Natural killer cell (primary cell): Measurements from ENCODE around the gene CABLES2. TPM values are rescaled to one million over a fixed set of nuclear protein-coding genes. Genes with fewer than 3 reads are reported as not detected.

Experiments used
- ATAC-seq, 3 donors: fragments of 150-1000 bp in 2 of 3; fragments of 200-7000 bp in 1 of 3; cut with Tn5 transposase; 1 replicate in 1 of 3; 2 replicates in 2 of 3; pipeline ENCODE4 v1.10.0; 2021; ENCODE audit warnings: mild to moderate bottlenecking in 2 of 3, moderate library complexity in 2 of 3
- DNase-seq, 2 donors: peaks; one replicate each; pipeline versions ENCODE4 v3.0.0 to v3.0.0-alpha.2; 2013 to 2021; ENCODE audit warnings: mixed read lengths in 1 of 2
- H3K27ac ChIP-seq: one replicate; pipeline ENCODE4 v1.5.1; 2013; ENCODE audit warnings: mild to moderate bottlenecking, low read length
- H3K27me3 ChIP-seq: one replicate; pipeline ENCODE4 v1.6.1; 2013; ENCODE audit warnings: low read length; ENCODE audit not compliant: control insufficient read depth, insufficient read depth
- H3K36me3 ChIP-seq: one replicate; pipeline ENCODE4 v1.6.1; 2013; ENCODE audit warnings: low read length; ENCODE audit not compliant: control insufficient read depth, insufficient read depth
- H3K4me1 ChIP-seq: one replicate; pipeline ENCODE4 v1.6.1; 2013; ENCODE audit warnings: low read length; ENCODE audit not compliant: control insufficient read depth, insufficient read depth
- H3K4me3 ChIP-seq: one replicate; pipeline ENCODE4 v1.5.1; 2013; ENCODE audit warnings: low read length
- H3K9me3 ChIP-seq: one replicate; pipeline ENCODE4 v1.6.1; 2013; ENCODE audit warnings: low read length; ENCODE audit not compliant: control insufficient read depth, insufficient read depth
- H3K27ac Mint-ChIP-seq, 2 donors: one replicate each; pipeline ENCODE4 v1.8.0; 2022; ENCODE audit warnings: mild to moderate bottlenecking in 2 of 2, mixed read lengths in 2 of 2, moderate library complexity in 1 of 2
- H3K27me3 Mint-ChIP-seq, 2 donors: one replicate each; pipeline ENCODE4 v1.8.0; 2022; ENCODE audit warnings: low read depth in 2 of 2, mixed read lengths in 2 of 2
- H3K36me3 Mint-ChIP-seq: one replicate; pipeline ENCODE4 v1.8.0; 2022; ENCODE audit warnings: mixed read lengths
- H3K4me1 Mint-ChIP-seq, 2 donors: one replicate each; pipeline ENCODE4 v1.8.0; 2022; ENCODE audit warnings: mixed read lengths in 2 of 2
- H3K4me3 Mint-ChIP-seq: one replicate; pipeline ENCODE4 v1.8.0; 2022; ENCODE audit warnings: mild to moderate bottlenecking, moderate library complexity, mixed read lengths
- H3K9me3 Mint-ChIP-seq, 2 donors: one replicate each; pipeline ENCODE4 v1.8.0; 2022; ENCODE audit warnings: mixed read lengths in 2 of 2
- WGBS: methylation state at CpG from one replicate; pipeline ENCODE4 v1.1.7; 2013; ENCODE audit warnings: missing lambda C conversion rate; ENCODE audit not compliant: insufficient coverage; 5-methylcytosine and 5-hydroxymethylcytosine counted together
- intact Hi-C: fragments of 100-400 bp; cut with micrococcal nuclease; formaldehyde crosslinking; loops from one replicate; pipeline ENCODE4 v1.14.2; 2022
- total RNA-seq, 4 donors: library from RNA; stranded (reverse); fragments of 120-200 nt in 1 of 4; gene quantifications; one replicate each; pipeline versions ENCODE4 v1.2.3 to v1.2.4, GENCODE V29; 2013 to 2022
- TF ChIP-seq, protein P1 (sequence below): fragments of 200-600 bp; IDR thresholded peaks from one replicate; pipeline ENCODE4 v1.8.0; 2022; ENCODE audit warnings: antibody characterized with exemption

CABLES2 gene
- total RNA-seq, 3 donors from 2014 or later (not counting 1 experiment from before 2014, with no cell fraction given) = 8.0 to 9.3 (median 8.4) TPM

DNA sequence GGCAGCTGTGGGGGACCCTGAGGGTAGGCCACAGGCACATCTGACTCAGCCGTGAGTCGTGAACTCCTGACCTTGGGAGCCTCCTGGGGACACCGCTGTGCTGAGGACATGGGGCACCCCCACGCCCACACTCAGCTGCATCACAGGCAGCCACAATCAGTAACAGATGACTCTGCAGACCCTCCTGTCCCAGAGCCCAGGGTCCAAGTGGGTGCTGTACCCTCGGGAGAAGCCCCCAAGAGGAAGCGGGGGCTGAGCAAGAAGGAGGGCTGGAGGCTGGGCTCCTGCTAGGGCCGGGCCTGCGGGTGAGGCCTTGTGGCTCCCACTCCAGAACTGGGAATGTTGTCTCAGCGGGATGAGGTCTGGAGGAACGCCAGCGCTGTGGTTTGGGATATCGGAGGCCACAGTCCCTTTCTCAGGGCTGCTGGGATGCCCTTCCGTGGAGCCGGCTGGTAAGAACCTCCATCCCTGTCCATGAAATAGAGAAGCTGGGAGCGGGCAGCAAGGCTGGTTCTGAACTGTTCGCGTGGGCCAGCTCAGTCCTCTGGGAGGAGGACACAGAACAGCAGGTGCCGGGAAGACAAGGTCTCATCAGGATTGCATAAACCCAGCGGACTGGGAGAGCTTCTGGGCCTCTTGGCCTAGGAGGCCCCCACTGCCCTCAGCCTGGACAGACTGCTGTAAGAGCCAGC, 36.8 kb downstream of the CABLES2 start:
- Histone ChIP-seq H3K4me1 (peaks cover 22% of the 10 kb centered on the region), H3K36me3 (no peaks in the 10 kb centered on the region), H3K27ac (no peak overlapping the region), H3K9me3 (no peaks in the 10 kb centered on the region), H3K27me3 (peaks cover 26% of the 10 kb centered on the region), H3K4me3 (no peak overlapping the region)
- no peak for ATAC-seq
- Mint-ChIP-seq H3K4me3 (no peak overlapping the region), H3K9me3 (no peaks in the 10 kb centered on the region), H3K4me1 (peaks cover 0 to 6% of the 10 kb centered on the region in 2 donors), H3K27ac (no peak overlapping the region), H3K27me3 (peaks cover 0 to 29% of the 10 kb centered on the region in 2 donors), H3K36me3 (no peaks in the 10 kb centered on the region)
- TF ChIP-seq, protein P1, sequence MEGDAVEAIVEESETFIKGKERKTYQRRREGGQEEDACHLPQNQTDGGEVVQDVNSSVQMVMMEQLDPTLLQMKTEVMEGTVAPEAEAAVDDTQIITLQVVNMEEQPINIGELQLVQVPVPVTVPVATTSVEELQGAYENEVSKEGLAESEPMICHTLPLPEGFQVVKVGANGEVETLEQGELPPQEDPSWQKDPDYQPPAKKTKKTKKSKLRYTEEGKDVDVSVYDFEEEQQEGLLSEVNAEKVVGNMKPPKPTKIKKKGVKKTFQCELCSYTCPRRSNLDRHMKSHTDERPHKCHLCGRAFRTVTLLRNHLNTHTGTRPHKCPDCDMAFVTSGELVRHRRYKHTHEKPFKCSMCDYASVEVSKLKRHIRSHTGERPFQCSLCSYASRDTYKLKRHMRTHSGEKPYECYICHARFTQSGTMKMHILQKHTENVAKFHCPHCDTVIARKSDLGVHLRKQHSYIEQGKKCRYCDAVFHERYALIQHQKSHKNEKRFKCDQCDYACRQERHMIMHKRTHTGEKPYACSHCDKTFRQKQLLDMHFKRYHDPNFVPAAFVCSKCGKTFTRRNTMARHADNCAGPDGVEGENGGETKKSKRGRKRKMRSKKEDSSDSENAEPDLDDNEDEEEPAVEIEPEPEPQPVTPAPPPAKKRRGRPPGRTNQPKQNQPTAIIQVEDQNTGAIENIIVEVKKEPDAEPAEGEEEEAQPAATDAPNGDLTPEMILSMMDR = no peak
- 76% methylated on average over 19 of the region's 19 CpGs for WGBS
- no peak for DNase-seq
- intact Hi-C loops = no loop called here

DNA sequence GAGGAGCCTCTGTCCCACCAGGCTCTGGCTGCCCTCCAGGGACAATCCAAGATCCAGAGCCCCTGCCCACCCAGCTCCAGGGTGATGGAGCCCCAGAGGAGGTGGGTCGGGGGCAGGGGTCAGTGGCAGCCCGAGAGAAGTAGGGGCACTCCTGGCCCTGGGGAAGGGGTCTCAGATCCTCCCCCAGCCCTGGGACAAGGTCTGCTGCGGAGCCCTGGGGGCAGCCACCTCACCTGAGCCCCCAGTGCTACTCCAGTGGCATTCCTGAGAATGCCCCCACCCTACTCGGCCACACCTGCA, 37.3 kb downstream of the CABLES2 start:
- H3K27me3 ChIP-seq = peaks cover 26% of the 10 kb centered on the region
- H3K4me3 ChIP-seq = no peak overlapping the region
- DNase-seq (no peak), ATAC-seq (no peak)
- WGBS = 59% methylated on average over 4 of the region's 4 CpGs
- peaks cover 22% of the 10 kb centered on the region for H3K4me1 ChIP-seq
- Mint-ChIP-seq H3K36me3 (no peaks in the 10 kb centered on the region), H3K9me3 (no peaks in the 10 kb centered on the region), H3K27ac (no peak overlapping the region), H3K4me3 (no peak overlapping the region), H3K27me3 (peaks cover 0 to 34% of the 10 kb centered on the region in 2 donors), H3K4me1 (peaks cover 0 to 6% of the 10 kb centered on the region in 2 donors)
- TF ChIP-seq, protein P1 = no peak
- intact Hi-C loops = no loop called here
- H3K27ac ChIP-seq = no peak overlapping the region
- no peaks in the 10 kb centered on the region for H3K36me3 ChIP-seq
- H3K9me3 ChIP-seq = no peaks in the 10 kb centered on the region

DNA sequence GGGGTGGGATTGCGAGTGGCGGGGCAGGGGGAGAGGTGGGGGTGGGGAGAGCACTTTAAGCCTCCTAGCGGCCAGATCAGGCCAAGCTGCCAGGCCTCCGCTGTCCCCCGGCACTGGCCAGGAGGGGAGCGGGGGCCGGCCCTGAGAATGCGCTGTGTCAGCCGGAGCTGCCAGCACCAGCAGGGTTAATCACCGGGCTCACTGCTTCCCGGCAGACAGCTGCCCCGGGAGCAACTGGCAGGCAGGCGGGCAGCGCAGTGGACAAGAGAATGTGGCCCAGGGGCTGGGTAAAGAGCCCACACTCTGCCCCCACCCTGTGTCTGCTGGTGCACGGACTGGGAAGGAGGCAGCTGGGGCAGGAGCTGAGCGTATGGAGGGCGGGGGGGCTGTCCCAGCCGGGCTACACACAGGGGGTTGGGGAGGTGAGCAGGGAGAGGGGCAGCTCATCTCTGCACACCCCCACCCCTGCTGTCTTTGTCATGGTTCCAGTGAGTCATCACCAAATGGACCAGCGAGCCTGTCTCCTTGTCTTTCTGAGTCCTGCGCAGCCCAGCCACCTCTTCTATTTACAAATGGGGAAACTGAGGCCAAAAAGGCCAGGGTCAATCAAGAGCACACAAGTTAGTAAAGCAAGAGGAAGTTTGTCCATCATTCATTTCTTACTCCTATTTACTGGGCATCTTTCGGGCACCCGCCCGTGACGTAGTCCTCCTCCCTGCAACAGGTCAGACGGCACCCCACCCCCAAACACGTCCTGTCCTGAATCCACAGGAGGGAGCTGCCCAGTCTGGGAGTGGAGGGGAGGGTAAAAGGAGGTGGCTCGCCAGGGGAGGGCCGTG, 37.9 kb downstream of the CABLES2 start:
- intact Hi-C loops = no loop called here
- H3K9me3 Mint-ChIP-seq = no peaks in the 10 kb centered on the region
- Histone ChIP-seq H3K4me1 (peaks cover 22% of the 10 kb centered on the region), H3K9me3 (no peaks in the 10 kb centered on the region), H3K27me3 (peaks cover 26% of the 10 kb centered on the region), H3K4me3 (no peak overlapping the region), H3K27ac (no peak overlapping the region), H3K36me3 (no peaks in the 10 kb centered on the region)
- no peak overlapping the region for H3K27ac Mint-ChIP-seq
- peaks cover 0 to 6% of the 10 kb centered on the region in 2 donors for H3K4me1 Mint-ChIP-seq
- H3K27me3 Mint-ChIP-seq = peaks cover 0 to 34% of the 10 kb centered on the region in 2 donors
- TF ChIP-seq, protein P1 = no peak
- H3K4me3 Mint-ChIP-seq = no peak overlapping the region
- ATAC-seq (peak in 1 of 3 donors; percentile 27), DNase-seq (no peak)
- WGBS = 18% methylated on average over 21 of the region's 28 CpGs
- H3K36me3 Mint-ChIP-seq = no peaks in the 10 kb centered on the region
